Stimulated activated CD8-positive, alpha-beta memory T cell treated with anti-CD3 and anti-CD28 coated beads, Interleukin-2, amount 100 ng/mL, for 48 hours (primary cell): ENCODE data around the gene KIR3DL1.
"Not testable (repeated sequence)": the region's sequence is repeated elsewhere in the genome, so short reads cannot be mapped to it uniquely, and the experiment has no call there.

Source experiments
- DNase-seq, 2 donors: peaks; one replicate each; pipeline ENCODE4 v3.0.0-alpha.2; 2020; ENCODE audit warnings: low read depth in 2 of 2

Gene KIR3DL1

DNA sequence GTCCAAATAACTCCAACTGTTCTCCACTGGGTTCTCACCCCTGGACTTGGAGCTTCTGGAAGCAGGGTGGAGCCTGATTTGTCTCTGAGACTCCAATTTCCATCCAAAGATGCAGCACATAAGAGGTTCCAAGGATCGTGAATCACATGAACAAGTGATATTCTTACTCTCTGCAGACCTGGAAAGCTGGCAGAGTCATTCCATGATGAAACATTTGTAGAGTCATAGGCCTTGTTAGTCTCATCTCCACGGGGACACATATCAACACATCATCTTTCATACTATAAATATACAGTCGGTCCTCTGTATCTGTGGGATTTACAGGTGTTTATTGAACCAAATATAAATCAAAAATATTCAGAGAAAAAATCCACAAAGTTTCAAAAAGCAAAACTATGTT is 1.7 kb upstream of the KIR3DL1 start:
- DNase-seq: not testable (repeated sequence)

DNA sequence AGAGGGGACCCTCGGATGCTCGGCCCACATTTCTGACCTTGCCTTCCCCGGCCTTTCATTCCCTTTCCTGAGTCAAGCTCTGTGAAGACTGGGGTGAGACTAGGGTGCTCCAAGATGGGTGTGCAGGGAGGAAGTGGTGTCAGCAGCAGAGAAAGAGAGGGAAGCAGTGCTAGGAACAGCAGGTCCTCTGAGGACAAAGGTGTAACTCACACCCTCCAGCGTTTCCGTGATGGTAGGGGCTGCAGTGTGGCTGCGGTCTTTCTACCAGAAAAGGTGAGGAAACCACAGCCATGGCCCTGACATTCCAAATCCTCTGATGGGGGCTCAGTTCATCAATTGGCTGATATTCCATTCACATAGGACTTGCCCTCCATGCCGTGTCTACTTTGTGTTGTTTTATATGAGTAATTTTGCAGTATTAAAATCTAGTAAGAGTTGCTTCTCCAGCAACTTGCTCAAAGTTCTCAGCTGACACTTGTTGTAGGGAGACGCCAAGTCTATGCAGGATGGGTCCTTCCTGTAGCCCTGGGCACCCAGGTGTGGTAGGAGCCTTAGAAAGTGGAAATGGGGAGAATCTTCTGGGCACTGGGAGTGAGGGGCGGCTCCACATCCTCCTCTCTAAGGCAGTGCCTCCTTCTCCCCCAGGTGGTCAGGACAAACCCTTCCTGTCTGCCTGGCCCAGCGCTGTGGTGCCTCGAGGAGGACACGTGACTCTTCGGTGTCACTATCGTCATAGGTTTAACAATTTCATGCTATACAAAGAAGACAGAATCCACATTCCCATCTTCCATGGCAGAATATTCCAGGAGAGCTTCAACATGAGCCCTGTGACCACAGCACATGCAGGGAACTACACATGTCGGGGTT is 1.6 kb downstream of the KIR3DL1 start:
- DNase-seq: no peak

DNA sequence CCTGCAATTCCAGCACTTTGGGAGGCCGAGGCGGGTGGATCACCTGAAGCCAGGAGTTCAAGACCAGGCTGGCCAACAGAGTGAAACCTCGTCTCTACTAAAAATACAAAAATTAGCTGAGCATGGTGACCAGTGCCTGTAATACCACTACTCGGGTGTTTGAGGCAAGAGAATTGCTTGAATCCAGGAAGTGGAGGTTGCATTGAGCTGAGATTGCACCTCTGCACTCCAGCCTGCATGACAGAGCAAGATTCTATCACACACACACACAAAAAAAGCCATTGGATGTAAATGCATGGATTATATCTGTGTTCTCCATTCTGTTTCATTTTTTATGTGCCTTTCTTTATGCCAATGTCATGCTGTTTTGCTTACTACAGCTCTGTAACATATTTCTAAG is 8.1 kb downstream of the KIR3DL1 start:
- DNase-seq: not testable (repeated sequence)

DNA sequence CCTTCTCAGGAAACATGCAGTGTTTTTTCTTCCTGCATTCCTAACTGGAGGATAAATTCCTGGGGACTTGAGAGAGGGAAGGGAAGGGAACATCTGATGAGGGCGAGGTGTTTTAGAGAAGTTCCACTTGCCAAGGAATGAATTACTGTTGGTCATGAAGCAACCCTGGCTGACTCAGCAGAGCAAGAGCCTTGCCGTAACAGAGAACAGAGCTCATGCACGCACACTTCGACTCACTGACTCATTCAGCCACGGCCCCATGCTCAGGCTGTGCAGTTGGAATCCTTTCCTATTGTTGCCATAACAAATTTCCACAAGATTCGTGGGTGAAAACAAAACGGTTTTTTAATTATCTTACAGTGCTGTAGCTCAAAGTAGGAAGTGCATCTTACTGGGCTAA is 9.1 kb downstream of the KIR3DL1 start:
- DNase-seq: not testable (repeated sequence)

DNA sequence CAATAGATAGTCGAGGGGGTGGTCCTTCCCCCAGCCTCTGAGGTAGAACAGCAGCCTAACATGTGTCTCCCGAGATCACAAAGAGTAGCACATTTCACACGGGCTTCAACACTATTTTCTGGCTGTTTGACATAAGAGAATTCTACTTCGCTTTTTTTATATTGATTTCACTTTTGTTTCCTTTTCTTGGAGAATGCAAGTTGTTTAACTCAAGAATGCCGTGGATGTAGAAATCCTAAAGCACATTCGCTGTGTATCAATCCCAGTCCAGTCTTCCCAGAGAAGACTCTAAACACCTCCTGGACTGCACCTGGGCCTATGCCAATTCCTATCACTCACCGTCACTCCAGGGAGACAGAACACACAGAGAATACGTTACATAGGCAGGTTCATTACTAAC is 11.8 kb downstream of the KIR3DL1 start:
- DNase-seq: not testable (repeated sequence)

DNA sequence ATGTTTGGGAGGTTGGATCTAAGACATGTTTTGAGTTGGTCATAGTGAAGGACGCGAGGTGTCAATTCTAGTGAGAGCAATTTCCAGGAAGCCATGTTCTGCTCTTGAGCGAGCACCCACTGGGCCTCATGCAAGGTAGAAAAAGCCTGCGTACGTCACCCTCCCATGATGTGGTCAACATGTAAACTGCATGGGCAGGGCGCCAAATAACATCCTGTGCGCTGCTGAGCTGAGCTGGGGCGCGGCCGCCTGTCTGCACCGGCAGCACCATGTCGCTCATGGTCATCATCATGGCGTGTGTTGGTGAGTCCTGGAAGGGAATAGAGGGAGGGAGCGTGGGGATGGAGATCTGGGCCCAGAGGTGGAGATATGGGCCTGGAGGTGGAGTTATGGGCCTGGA is 16.2 kb downstream of the KIR3DL1 start, which contains the start of gene KIR2DS4:
Gene KIR2DS4 (plus strand): TSS at position 181 of the 400 bp plus-strand sequence.
- not testable (repeated sequence) for DNase-seq

DNA sequence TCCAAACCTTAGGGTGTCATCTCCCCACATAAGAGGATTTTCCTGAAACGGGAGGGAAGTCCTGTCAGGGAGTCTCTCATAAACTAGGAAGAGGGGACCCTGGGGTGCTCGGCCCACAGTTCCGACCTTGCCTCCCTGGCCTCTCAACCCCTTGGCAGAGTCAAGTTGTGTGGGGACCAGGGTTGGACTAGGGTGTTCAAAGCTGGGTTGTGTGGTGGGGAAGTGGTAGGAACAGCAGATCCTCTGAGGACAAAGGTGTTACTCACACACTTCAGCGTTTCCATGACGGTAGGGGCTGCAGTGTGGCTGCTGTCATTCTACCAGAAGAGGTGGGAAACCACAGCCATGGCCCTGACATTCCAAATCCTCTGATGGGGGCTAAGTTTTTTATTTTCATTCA is 18.9 kb downstream of the KIR3DL1 start:
- DNase-seq: not testable (repeated sequence)

DNA sequence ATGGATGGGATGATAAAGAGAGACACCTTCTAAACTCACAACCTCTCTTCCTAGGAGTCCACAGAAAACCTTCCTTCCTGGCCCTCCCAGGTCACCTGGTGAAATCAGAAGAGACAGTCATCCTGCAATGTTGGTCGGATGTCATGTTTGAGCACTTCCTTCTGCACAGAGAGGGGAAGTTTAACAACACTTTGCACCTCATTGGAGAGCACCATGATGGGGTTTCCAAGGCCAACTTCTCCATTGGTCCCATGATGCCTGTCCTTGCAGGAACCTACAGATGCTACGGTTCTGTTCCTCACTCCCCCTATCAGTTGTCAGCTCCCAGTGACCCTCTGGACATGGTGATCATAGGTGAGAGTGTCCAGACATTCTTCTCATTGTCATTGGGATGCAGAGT is 21.3 kb downstream of the KIR3DL1 start:
- DNase-seq: not testable (repeated sequence)

DNA sequence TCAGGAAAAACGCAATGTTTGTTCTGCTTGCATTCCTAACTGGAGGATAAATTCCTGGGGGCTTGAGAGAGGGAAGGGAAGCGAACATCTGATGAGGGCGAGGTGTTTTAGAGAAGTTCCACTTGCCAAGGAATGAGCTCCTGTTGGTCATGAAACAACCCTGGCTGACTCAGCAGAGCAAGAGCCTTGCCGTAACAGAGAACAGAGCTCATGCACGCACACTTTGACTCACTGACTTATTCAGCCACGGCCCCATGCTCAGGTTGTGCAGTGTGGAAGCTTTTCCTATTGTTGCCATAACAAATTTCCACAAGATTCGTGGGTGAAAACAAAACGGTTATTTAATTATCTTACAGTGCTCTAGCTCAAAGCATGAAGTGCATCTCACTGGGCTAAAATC is 26.9 kb downstream of the KIR3DL1 start:
- DNase-seq: not testable (repeated sequence)

DNA sequence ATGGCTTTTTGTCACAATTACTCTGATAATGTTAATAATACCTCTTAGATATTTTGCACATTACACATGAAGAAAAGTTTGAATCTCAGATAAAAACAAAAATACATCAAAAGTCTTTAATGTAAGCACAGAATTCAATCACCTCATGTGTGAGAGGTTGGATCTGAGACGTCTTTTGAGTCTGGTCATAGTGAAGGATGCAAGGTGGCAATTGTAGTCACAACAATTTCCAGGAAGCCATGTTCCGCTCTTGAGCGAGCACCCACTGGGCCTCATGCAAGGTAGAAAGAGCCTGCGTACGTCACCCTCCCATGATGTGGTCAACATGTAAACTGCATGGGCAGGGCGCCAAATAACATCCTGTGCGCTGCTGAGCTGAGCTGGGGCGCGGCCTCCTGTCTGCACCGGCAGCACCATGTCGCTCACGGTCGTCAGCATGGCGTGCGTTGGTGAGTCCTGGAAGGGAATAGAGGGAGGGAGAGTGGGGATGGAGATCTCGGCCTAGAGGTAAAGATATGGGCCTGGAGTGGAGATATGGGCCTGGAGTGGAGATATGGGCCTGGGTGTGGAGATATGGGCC is 33.9 kb downstream of the KIR3DL1 start, which contains the start of gene KIR3DL2:
Gene KIR3DL2 (plus strand): TSS at position 383 of the 580 bp plus-strand sequence. CDS start 33 bp downstream, at position 416.
- DNase-seq: not testable (repeated sequence)

DNA sequence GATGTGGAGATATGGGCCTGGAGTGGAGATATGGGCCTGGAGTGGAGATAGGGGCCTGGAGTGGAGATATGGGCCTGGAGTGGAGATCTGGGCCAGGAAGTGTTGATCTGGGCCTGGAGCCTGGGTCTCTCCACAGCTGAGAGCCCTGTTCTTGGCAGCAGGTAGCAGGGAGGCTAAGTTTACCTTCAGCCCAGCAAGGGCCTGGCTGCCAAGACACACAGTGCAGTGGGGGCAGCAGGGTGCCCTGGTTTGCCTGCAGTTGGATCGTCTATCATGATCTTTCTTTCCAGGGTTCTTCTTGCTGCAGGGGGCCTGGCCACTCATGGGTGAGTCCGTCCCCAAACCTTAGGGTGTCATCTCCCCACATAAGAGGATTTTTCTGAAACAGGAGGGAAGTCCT is 34.7 kb downstream of the KIR3DL1 start:
- no peak for DNase-seq

DNA sequence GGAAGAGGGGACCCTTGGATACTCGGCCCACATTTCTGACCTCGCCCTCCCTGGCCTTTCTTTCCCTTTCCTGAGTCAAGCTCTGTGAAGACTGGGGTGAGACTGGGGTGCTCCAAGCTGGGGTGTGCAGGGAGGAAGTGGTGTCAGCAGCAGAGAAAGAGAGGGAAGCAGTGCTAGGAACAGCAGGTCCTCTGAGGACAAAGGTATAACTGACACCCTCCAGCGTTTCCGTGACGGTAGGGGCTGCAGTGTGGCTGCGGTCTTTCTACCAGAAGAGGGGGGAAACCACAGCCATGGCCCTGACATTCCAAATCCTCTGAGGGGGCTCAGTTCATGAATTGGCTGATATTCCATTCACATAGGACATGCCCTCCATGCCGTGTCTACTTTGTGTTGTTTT is 35.1 kb downstream of the KIR3DL1 start:
- no peak for DNase-seq

DNA sequence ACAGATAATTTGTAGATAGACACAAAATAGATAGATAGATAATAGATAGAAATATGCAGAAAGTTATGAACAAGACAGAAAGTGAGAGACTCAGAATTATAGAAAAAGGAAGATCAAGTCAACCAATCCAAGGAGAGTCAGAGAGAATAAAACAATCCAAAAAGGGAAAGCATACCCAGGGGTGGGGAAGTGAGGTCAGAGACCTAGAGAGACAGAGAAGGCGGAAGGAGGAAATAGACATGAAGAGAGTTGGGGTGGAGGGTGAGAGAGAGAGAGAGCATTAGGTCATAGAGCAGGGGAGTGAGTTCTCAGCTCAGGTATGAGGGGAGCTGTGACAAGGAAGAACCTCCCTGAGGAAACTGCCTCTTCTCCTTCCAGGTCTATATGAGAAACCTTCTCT is 39.0 kb downstream of the KIR3DL1 start:
- not testable (repeated sequence) for DNase-seq

DNA sequence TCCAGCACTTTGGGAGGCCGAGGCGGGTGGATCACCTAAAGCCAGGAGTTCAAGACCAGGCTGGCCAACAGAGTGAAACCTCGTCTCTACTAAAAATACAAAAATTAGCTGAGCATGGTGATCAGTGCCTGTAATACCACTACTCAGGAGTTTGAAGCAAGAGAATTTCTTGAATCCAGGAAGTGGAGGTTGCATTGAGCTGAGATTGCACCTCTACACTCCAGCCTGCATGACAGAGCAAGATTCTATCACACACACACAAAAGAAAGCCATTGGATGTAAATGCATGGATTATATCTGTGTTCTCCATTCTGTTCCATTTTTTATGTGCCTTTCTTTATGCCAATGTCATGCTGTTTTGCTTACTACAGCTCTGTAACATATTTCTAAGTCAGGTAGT is 42.2 kb downstream of the KIR3DL1 start:
- DNase-seq: not testable (repeated sequence)

DNA sequence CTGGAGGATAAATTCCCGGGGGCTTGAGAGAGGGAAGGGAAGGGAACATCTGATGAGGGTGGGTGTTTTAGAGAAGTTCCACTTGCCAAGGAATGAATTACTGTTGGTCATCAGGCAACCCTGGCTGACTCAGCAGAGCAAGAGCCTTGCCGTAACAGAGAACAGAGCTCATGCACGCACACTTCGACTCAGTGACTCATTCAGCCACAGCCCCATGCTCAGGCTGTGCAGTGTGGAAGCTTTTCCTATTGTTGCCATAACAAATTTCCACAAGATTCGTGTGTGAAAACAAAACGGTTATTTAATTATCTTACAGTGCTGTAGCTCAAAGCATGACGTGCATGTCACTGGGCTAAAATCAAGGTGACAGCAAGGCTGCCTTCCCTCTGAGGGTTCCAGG is 43.2 kb downstream of the KIR3DL1 start:
- DNase-seq: not testable (repeated sequence)

DNA sequence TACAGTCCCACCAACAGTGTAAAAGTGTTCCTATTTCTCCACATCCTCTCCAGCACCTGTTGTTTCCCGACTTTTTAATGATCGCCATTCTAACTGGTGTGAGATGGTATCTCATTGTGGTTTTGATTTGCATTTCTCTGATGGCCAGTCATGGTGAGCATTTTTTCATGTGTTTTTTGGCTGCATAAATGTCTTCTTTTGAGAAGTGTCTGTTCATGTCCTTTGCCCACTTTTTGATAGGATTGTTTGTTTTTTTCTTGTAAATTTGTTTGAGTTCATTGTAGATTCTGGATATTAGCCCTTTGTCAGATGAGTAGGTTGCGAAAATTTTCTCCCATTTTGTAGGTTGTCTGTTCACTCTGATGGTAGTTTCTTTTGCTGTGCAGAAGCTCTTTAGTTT is 47.2 kb downstream of the KIR3DL1 start:
- not testable (repeated sequence) for DNase-seq

DNA sequence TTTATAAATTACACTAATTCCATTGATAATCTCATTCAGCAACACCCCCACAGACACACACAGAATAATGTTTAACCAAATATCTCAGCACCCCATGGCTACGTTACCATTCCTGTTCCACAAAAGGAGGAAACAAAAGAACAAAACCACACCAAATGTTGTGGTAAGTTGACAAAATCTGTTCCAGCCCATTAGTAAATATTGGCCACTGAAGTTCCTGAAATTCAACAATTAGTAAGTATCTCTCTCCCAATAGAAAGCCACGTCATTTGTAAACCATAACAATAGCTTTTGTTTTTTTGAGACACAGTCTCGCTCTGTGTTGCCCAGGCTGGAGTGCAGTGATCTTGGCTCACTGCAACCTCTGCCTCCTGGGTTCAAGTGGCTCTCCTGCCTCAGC is 55.4 kb downstream of the KIR3DL1 start:
- DNase-seq: no peak

DNA sequence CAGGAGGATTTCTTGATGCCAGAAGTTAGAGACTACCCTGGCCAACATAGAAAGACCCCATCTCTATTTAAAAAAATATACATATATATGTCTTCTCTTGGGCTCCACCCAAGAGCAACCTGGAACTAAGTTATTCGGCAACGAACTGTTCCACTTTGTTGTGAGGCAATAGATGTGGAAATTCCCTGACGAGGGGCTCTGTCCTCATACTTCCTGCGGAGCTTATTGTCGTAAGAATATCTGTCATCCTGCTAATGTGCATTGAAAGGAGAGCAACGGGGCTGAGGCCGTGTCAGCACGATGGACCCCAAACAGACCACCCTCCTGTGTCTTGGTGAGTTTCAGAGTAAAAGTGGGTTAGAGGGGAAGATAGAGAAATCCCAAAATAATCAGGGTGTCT is 57.7 kb downstream of the KIR3DL1 start, which contains the start of gene FCAR:
Gene FCAR (plus strand): TSS at position 246 of the 400 bp plus-strand sequence. CDS start 55 bp downstream, at position 301.
- no peak for DNase-seq

DNA sequence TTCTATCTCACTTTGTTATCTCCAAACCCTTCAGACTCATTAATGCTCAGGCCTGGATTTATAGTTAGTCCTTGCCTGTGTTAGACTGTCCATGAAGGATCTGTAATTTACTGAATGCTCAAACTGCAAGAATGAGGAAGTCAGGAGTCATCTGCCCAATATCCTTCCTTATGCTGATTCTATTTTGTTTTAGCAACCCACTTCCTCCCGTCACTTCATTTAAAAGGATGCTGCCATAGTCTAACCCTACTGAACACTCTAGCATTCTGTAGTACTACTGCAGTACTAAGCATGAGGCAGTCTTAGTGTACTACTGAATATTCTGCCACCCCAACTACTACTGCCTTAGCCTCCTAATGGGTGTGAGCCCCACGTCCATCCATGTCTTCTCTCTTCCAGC is 59.2 kb downstream of the KIR3DL1 start:
- DNase-seq: no peak

DNA sequence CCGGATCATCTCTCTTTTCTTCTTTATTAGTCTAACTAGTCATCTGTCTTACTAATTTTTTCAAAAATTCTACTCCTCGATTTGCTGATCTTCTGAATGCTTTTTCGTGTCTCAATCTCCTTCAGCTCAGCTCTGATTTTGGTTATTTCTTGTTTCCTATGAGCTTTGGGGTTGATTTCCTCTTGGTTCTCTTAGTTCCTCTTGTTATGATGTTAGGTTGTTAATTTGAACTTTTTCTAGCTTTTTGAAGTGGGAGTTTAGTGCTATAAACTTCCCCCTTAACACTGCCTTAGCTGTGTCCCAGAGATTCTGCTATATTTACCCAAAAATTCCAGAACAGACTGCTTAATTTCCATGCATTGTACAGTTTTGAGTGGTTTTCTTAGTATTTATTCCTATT is 61.2 kb downstream of the KIR3DL1 start:
- DNase-seq: no peak
